HepG2 (cell line): Measurements from ENCODE around the gene MYADML2. TPM values are rescaled to one million over a fixed set of nuclear protein-coding genes. Genes with fewer than 3 reads are reported as not detected.

ENCODE experiments used
- AKAP8 ChIP-seq: sonication (generic); formaldehyde crosslinking; IDR thresholded peaks from 2 replicates; pipeline ENCODE4 v1.5.1; 2020; ENCODE audit warnings: mild to moderate bottlenecking, missing genetic modification reagents
- BRCA1 ChIP-seq: sonication (generic); formaldehyde crosslinking; IDR thresholded peaks from 2 replicates; pipeline ENCODE4 v1.4.0; 2020; ENCODE audit warnings: missing genetic modification reagents
- GFI1 ChIP-seq: sonication (generic); formaldehyde crosslinking; IDR thresholded peaks from 2 replicates; pipeline ENCODE4 v1.5.0; 2020; ENCODE audit warnings: missing genetic modification reagents, mild to moderate bottlenecking, borderline replicate concordance
- HCFC1 ChIP-seq: fragments of 150-350 bp; IDR thresholded peaks from 2 replicates; pipeline ENCODE4 v1.6.1; 2014; ENCODE audit warnings: low read depth, low read length
- HDAC2 ChIP-seq: sonication (generic); formaldehyde crosslinking; IDR thresholded peaks from 2 replicates; pipeline ENCODE4 v1.4.0; 2020; ENCODE audit warnings: missing genetic modification reagents
- KLF13 ChIP-seq: sonication (generic); formaldehyde crosslinking; IDR thresholded peaks from 2 replicates; pipeline ENCODE4 v1.4.0; 2020; ENCODE audit warnings: mild to moderate bottlenecking, missing genetic modification reagents
- PHF21A ChIP-seq: sonication (generic); formaldehyde crosslinking; IDR thresholded peaks from 2 replicates; pipeline ENCODE4 v1.5.0; 2020; ENCODE audit warnings: mild to moderate bottlenecking, missing genetic modification reagents
- POLR2A ChIP-seq, 2 experiments: IDR thresholded peaks; 2 replicates each; pipeline ENCODE4 v1.6.1; 2011; ENCODE audit warnings: low read depth in 2 of 2, low read length in 2 of 2, mild to moderate bottlenecking in 1 of 2, moderate library complexity in 1 of 2; ENCODE audit not compliant: insufficient read depth in 1 of 2
- RFX1 ChIP-seq: fragments of 450-650 bp; IDR thresholded peaks from 2 replicates; pipeline ENCODE4 v1.6.1; 2017
- SALL1 ChIP-seq: sonication (generic); formaldehyde crosslinking; IDR thresholded peaks from 2 replicates; pipeline ENCODE4 v1.8.0; 2022; ENCODE audit warnings: mild to moderate bottlenecking, missing genetic modification reagents
- SMAD3 ChIP-seq: sonication (generic); formaldehyde crosslinking; IDR thresholded peaks from 2 replicates; pipeline ENCODE4 v1.4.0; 2020; ENCODE audit warnings: missing genetic modification reagents
- SP1 ChIP-seq, 2 experiments: fragments of 450-650 bp in 1 of 2; sonication (generic) in 1 of 2; formaldehyde crosslinking in 1 of 2; IDR thresholded peaks; 2 replicates each; pipeline versions ENCODE4 v1.4.0 to v1.6.1; 2016 to 2020; ENCODE audit warnings: missing genetic modification reagents in 1 of 2
- TCF7 ChIP-seq: sonication (generic); IDR thresholded peaks from 2 replicates; pipeline ENCODE4 v1.6.1; 2016; ENCODE audit warnings: antibody characterized with exemption, low read depth
- TOPORS ChIP-seq: sonication (generic); formaldehyde crosslinking; IDR thresholded peaks from 2 replicates; pipeline ENCODE4 v1.8.0; 2023; ENCODE audit warnings: mild to moderate bottlenecking, missing genetic modification reagents
- ZKSCAN8 ChIP-seq: IDR thresholded peaks from 2 replicates; pipeline ENCODE4 v1.6.1; 2016; ENCODE audit warnings: borderline replicate concordance, missing genetic modification reagents, missing compliant biosample characterization
- ZNF234 ChIP-seq: sonication (generic); formaldehyde crosslinking; conservative IDR thresholded peaks from 2 replicates; pipeline ENCODE4 v1.5.1; 2020; ENCODE audit warnings: mild to moderate bottlenecking, missing genetic modification reagents
- ZNF333 ChIP-seq: sonication (generic); formaldehyde crosslinking; IDR thresholded peaks from 2 replicates; pipeline ENCODE4 v1.4.0; 2020; ENCODE audit warnings: mild to moderate bottlenecking, missing genetic modification reagents, borderline replicate concordance
- polyA plus RNA-seq, 8 experiments: library from polyadenylated mRNA; depleted of rRNA in 3 of 8; stranded (reverse) in 7 of 8; unstranded in 1 of 8; fragments of >200 nt; fragmentation: Illumina TruSeq in 4 of 8; extraction: Trizol in 4 of 8; gene quantifications; 2 replicates each; pipeline versions ENCODE4 v1.2.1 to v1.2.3, GENCODE V29; 2011 to 2016; ENCODE audit warnings: low read depth in 4 of 8, missing spikeins in 1 of 8, mixed read lengths in 1 of 8; ENCODE audit not compliant: insufficient read depth in 1 of 8
- total RNA-seq, 5 experiments: library from RNA; depleted of rRNA; stranded (reverse); fragments of >200 nt; fragmentation: Illumina TruSeq; extraction: Trizol; gene quantifications; 2 replicates each; pipeline ENCODE4 v1.2.3, GENCODE V29; 2016; ENCODE audit warnings: low read depth in 1 of 5
- TF ChIP-seq, protein P1 (sequence below): sonication (generic); formaldehyde crosslinking; IDR thresholded peaks from 2 replicates; pipeline ENCODE4 v1.5.1; 2020; ENCODE audit warnings: missing genetic modification reagents, mild to moderate bottlenecking, borderline replicate concordance
- TF ChIP-seq, protein P2 (sequence below): IDR thresholded peaks from 2 replicates; pipeline ENCODE4 v1.6.1; 2012; ENCODE audit warnings: low read depth, low read length, improper control_type of control experiment
- TF ChIP-seq, protein P3 (sequence below): sonication (generic); formaldehyde crosslinking; IDR thresholded peaks from 2 replicates; pipeline ENCODE4 v1.4.0; 2020; ENCODE audit warnings: mild to moderate bottlenecking, missing genetic modification reagents, borderline replicate concordance

The MYADML2 gene
- total and polyA plus RNA-seq, 2 of the 13 experiments (the other 11 are each of a cell fraction or from before 2014, with no cell fraction given): not detected

DNA sequence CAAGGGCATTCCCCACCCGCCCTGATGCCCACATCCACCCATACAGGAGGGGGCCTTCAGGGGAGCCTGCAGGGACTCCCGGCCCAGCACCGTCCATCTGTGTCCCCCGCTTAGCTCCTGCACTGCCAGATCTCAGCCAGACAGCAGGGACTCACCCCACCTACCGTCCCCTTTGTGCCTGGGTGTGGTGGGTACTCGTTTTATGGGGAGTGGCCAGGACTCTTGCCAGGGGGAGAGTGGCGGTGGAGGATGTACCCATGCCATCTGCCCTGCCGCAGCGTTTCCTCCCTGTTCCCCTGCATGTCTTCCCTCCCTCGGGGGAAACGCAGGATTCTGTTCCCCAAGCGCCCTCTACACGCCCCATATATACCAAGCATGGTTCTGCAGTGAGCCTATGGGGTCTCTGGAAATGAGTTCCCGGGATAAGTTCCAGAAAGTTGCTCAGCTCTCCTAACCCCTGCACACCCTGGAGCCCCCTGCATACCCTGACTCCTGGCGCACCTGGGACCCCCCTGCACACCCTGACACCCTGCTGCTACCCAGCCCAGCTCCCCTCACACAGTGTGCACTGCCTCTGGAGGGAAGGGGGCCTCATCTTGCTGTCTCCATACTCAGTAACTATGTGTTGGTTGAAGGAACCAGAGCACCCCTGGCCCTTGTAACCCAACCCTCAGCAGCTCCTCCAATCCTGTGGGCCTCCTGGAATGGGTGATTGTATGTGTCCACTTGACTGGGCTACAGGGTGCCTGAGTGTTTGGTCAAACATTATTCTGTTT lies 15.3 kb downstream of the MYADML2 start (continued):
- TF ChIP-seq, protein P1, sequence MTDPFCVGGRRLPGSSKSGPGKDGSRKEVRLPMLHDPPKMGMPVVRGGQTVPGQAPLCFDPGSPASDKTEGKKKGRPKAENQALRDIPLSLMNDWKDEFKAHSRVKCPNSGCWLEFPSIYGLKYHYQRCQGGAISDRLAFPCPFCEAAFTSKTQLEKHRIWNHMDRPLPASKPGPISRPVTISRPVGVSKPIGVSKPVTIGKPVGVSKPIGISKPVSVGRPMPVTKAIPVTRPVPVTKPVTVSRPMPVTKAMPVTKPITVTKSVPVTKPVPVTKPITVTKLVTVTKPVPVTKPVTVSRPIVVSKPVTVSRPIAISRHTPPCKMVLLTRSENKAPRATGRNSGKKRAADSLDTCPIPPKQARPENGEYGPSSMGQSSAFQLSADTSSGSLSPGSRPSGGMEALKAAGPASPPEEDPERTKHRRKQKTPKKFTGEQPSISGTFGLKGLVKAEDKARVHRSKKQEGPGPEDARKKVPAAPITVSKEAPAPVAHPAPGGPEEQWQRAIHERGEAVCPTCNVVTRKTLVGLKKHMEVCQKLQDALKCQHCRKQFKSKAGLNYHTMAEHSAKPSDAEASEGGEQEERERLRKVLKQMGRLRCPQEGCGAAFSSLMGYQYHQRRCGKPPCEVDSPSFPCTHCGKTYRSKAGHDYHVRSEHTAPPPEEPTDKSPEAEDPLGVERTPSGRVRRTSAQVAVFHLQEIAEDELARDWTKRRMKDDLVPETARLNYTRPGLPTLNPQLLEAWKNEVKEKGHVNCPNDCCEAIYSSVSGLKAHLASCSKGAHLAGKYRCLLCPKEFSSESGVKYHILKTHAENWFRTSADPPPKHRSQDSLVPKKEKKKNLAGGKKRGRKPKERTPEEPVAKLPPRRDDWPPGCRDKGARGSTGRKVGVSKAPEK (CRISPR knock-in tag): no peak
- peak; percentile 51; the same call in 1 of the 2 replicates for TF ChIP-seq KLF13 (CRISPR knock-in tag)
- TF ChIP-seq, protein P2, sequence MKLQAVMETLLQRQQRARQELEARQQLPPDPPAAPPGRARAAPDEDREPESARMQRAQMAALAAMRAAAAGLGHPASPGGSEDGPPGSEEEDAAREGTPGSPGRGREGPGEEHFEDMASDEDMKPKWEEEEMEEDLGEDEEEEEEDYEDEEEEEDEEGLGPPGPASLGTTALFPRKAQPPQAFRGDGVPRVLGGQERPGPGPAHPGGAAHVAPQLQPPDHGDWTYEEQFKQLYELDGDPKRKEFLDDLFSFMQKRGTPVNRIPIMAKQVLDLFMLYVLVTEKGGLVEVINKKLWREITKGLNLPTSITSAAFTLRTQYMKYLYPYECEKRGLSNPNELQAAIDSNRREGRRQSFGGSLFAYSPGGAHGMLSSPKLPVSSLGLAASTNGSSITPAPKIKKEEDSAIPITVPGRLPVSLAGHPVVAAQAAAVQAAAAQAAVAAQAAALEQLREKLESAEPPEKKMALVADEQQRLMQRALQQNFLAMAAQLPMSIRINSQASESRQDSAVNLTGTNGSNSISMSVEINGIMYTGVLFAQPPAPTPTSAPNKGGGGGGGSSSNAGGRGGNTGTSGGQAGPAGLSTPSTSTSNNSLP: no peak
- TF ChIP-seq TCF7: no peak
- TF ChIP-seq ZNF234 (CRISPR knock-in tag): no peak
- TF ChIP-seq AKAP8 (CRISPR knock-in tag): 0 out of 2 replicates have a peak, but pooled peaks have one; percentile 59
- TF ChIP-seq PHF21A (CRISPR knock-in tag): no peak
- no peak for TF ChIP-seq ZKSCAN8 (CRISPR knock-in tag)
- TF ChIP-seq TOPORS: 0 out of 2 replicates have a peak, but pooled peaks have one; percentile 42
- TF ChIP-seq POLR2A (IDR thresholded peaks at IDR 0.05; ENCODE audit: insufficient read depth in 1 of 2, low read depth in 2 of 2, low read length in 2 of 2): no peak; a peak in 1 of 4 replicates
- no peak for TF ChIP-seq SP1 (IDR thresholded peaks at IDR 0.05)
- TF ChIP-seq SP1 (CRISPR knock-in tag; IDR thresholded peaks at IDR 0.05): no peak
- TF ChIP-seq SMAD3 (CRISPR knock-in tag): no peak
- TF ChIP-seq, protein P3, sequence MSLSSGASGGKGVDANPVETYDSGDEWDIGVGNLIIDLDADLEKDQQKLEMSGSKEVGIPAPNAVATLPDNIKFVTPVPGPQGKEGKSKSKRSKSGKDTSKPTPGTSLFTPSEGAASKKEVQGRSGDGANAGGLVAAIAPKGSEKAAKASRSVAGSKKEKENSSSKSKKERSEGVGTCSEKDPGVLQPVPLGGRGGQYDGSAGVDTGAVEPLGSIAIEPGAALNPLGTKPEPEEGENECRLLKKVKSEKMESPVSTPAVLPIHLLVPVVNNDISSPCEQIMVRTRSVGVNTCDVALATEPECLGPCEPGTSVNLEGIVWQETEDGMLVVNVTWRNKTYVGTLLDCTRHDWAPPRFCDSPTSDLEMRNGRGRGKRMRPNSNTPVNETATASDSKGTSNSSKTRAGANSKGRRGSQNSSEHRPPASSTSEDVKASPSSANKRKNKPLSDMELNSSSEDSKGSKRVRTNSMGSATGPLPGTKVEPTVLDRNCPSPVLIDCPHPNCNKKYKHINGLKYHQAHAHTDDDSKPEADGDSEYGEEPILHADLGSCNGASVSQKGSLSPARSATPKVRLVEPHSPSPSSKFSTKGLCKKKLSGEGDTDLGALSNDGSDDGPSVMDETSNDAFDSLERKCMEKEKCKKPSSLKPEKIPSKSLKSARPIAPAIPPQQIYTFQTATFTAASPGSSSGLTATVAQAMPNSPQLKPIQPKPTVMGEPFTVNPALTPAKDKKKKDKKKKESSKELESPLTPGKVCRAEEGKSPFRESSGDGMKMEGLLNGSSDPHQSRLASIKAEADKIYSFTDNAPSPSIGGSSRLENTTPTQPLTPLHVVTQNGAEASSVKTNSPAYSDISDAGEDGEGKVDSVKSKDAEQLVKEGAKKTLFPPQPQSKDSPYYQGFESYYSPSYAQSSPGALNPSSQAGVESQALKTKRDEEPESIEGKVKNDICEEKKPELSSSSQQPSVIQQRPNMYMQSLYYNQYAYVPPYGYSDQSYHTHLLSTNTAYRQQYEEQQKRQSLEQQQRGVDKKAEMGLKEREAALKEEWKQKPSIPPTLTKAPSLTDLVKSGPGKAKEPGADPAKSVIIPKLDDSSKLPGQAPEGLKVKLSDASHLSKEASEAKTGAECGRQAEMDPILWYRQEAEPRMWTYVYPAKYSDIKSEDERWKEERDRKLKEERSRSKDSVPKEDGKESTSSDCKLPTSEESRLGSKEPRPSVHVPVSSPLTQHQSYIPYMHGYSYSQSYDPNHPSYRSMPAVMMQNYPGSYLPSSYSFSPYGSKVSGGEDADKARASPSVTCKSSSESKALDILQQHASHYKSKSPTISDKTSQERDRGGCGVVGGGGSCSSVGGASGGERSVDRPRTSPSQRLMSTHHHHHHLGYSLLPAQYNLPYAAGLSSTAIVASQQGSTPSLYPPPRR: peak; percentile 40; the same call in 1 of the 2 replicates
- TF ChIP-seq SALL1: peak; percentile 30; the same call in 1 of the 2 replicates
- no peak for TF ChIP-seq HDAC2
- no peak for TF ChIP-seq GFI1 (CRISPR knock-in tag)
- TF ChIP-seq BRCA1 (CRISPR knock-in tag): no peak
- no peak for TF ChIP-seq ZNF333 (CRISPR knock-in tag)
- TF ChIP-seq HCFC1: no peak
- TF ChIP-seq RFX1: no peak
